Stimulated activated effector memory CD8-positive, alpha-beta T cell treated with anti-CD3 and anti-CD28 coated beads, Interleukin-12 subunit alpha, Interleukin-12 subunit beta, amount 100 ng/mL, for 72 hours (primary cell): ENCODE measurements around the gene GRAMD2B.

ENCODE experiments used
- ATAC-seq: fragments of 150-1000 bp; cut with Tn5 transposase; 2 replicates; pipeline ENCODE4 v1.10.0; 2021
- DNase-seq, 2 donors: peaks; one replicate each; pipeline ENCODE4 v3.0.0; 2021 to 2022; ENCODE audit warnings: low spot score in 2 of 2
- H3K27ac Mint-ChIP-seq: one replicate; pipeline ENCODE4 v1.8.0; 2022; ENCODE audit warnings: mild to moderate bottlenecking, mixed read lengths
- H3K36me3 Mint-ChIP-seq: one replicate; pipeline ENCODE4 v1.8.0; 2022; ENCODE audit warnings: mild to moderate bottlenecking, mixed read lengths
- H3K4me1 Mint-ChIP-seq: one replicate; pipeline ENCODE4 v1.8.0; 2022; ENCODE audit warnings: mixed read lengths
- H3K4me3 Mint-ChIP-seq: one replicate; pipeline ENCODE4 v1.8.0; 2022; ENCODE audit warnings: mild to moderate bottlenecking, mixed read lengths
- H3K9me3 Mint-ChIP-seq: one replicate; pipeline ENCODE4 v1.8.0; 2022; ENCODE audit warnings: mixed read lengths

Gene GRAMD2B

DNA sequence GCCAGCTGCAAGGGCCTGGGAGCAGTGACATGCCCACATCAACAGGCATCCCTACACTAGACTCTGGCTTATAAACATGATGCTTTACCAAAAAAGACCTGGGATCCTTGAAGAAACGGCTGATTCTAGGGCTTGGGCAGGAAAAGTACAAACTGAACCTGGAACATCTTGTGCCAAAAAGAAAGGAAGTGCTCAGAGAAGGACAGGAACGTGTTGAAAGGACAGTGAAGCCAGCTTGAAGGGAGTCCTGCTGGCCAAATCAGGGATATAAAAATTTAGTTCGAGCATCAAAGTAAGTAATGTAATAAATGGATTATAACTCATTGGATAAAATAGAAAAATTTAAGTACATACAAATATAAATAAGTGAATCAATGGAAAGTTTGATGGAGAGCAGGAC lies 113.7 kb downstream of the GRAMD2B start:
- H3K9me3 Mint-ChIP-seq: no peaks in the 10 kb centered on the region
- ATAC-seq: no peak
- H3K36me3 Mint-ChIP-seq: no peaks in the 10 kb centered on the region
- H3K4me3 Mint-ChIP-seq: no peak overlapping the region
- no peaks in the 10 kb centered on the region for H3K4me1 Mint-ChIP-seq
- no peak overlapping the region for H3K27ac Mint-ChIP-seq
- DNase-seq: no peak

DNA sequence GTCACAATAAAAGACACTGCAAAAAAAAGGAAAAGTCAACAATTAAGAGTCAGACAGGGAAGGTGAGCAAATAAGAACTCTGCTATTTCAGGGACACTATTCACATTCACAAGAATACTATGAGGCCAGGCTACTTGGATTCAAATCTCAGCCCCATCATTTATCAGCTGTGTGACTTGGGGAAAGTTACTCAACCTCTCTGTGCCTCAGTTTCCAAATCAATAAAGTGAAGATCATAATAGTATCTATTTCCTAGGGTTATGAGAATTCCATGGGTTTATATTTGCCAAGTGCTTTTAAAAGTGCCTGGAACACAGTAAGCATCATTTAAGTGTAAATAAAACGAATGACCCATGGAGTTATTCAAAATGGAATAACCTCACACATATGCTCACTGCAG lies 115.4 kb downstream of the GRAMD2B start:
- no peak overlapping the region for H3K4me3 Mint-ChIP-seq
- H3K4me1 Mint-ChIP-seq: no peaks in the 10 kb centered on the region
- H3K9me3 Mint-ChIP-seq: no peaks in the 10 kb centered on the region
- ATAC-seq: no peak
- DNase-seq: no peak
- no peak overlapping the region for H3K27ac Mint-ChIP-seq
- H3K36me3 Mint-ChIP-seq: no peaks in the 10 kb centered on the region

DNA sequence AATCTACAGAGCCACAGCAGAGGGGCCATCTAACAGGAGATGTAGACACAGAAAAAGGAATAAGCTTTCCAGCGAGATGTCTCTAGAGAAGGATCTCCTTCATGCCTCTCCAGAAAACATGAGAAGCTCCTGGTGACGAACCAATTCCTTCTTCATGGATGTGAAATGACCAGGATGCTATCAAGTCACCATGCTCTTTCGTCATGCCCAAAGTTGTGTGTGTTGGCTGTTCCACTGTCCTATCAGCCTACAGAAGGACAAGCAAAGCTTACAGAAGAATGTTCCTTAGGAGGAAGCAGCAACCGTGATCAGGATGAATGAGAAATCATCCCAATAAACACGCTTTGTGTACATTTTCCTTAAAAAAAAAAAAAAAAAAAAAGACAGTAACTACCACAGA lies 117.4 kb downstream of the GRAMD2B start:
- Mint-ChIP-seq H3K4me1 (no peaks in the 10 kb centered on the region), H3K9me3 (no peaks in the 10 kb centered on the region), H3K4me3 (no peak overlapping the region), H3K36me3 (no peaks in the 10 kb centered on the region), H3K27ac (no peak overlapping the region)
- no peak for ATAC-seq
- DNase-seq: no peak

DNA sequence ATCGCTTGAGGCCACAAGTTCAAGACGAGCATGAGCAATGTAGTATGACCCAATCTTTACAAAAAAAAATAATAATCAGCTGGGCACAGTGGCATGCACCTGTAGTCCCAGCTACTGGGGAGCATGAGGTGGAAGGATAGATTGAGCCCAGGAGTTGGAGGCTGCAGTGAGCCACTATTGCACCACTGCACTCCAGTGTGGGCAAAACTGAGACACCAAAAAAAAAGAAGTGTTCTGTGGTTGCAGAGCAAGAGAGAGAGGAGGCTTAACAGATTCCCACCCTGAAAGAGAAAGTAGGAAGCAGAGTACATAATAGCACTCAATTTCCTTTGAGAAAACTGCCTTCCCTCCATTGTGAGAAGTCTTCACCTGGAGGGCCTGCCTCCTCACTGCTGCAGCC lies 119.2 kb downstream of the GRAMD2B start:
- no peaks in the 10 kb centered on the region for H3K9me3 Mint-ChIP-seq
- no peak overlapping the region for H3K27ac Mint-ChIP-seq
- no peak for DNase-seq
- no peak for ATAC-seq
- H3K36me3 Mint-ChIP-seq: no peaks in the 10 kb centered on the region
- H3K4me1 Mint-ChIP-seq: no peaks in the 10 kb centered on the region
- no peak overlapping the region for H3K4me3 Mint-ChIP-seq

DNA sequence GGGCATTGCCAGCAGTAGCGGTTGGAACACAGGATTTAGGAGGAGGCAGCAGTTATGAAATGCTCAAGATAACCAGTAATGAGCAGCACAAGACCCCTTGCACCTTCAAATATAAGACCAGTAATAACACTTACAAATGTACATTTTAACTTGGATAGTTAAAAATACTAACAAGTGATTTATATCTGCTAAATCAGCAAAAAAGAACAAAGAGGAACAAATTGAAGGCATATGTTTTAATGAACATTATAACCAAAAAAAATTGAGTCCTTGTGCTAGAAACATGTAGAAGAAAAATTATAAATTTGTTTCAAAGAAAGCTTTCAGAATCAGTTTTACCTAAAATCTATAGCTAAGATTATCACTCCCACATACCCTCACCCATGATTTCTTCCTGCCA lies 119.8 kb downstream of the GRAMD2B start:
- Mint-ChIP-seq H3K36me3 (no peaks in the 10 kb centered on the region), H3K4me1 (no peaks in the 10 kb centered on the region), H3K27ac (no peak overlapping the region), H3K9me3 (no peaks in the 10 kb centered on the region), H3K4me3 (no peak overlapping the region)
- DNase-seq: no peak
- no peak for ATAC-seq

DNA sequence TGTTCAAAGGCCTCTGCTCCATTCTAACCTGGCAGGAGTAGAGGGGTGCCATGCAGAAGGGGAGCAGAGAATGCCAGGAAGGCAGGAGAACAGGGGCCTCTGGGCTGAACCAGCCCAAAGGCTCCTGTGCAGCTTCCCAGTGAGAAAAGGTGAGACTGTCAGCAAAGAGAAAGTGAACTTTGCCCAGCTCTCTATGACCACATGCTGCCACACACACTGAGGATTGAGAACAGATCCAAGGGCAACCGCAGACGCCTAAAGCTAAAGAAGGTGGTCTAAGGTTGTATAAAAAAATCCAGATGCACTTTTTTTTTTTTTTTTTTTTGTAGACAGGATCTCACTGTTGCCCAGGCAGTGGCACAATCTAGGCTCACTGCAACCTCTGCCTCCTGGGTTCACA lies 120.5 kb downstream of the GRAMD2B start:
- H3K36me3 Mint-ChIP-seq: no peaks in the 10 kb centered on the region
- no peak overlapping the region for H3K4me3 Mint-ChIP-seq
- no peak for ATAC-seq
- no peak for DNase-seq
- no peaks in the 10 kb centered on the region for H3K4me1 Mint-ChIP-seq
- H3K9me3 Mint-ChIP-seq: no peaks in the 10 kb centered on the region
- H3K27ac Mint-ChIP-seq: no peak overlapping the region
